ENCODE measurements around the gene UXS1.

The UXS1 gene

GRCh38 chr2:106129150-106129549, 65.0 kb downstream of the UXS1 start:
- no peak for DNase-seq

- DNase-seq: no peak
Observed at GRCh38 chr2:106127776-106128268, 66.3 kb downstream of the UXS1 start.

GRCh38 chr2:106127282-106127771, 66.8 kb downstream of the UXS1 start:
- DNase-seq: no peak

GRCh38 chr2:106126705-106127281, 67.3 kb downstream of the UXS1 start:
- DNase-seq: no peak

GRCh38 chr2:106126295-106126694, 67.8 kb downstream of the UXS1 start:
- no peak for DNase-seq

GRCh38 chr2:106124905-106125549, 69.1 kb downstream of the UXS1 start:
- no peak for DNase-seq

GRCh38 chr2:106124106-106124756, 69.9 kb downstream of the UXS1 start:
- no peak for DNase-seq

- no peak for DNase-seq
Observed at GRCh38 chr2:106122157-106122556, 71.9 kb downstream of the UXS1 start.

GRCh38 chr2:106120432-106120831, 73.7 kb downstream of the UXS1 start:
- no peak for DNase-seq

- DNase-seq: no peak
Observed at GRCh38 chr2:106119074-106119473, 75.0 kb downstream of the UXS1 start.

GRCh38 chr2:106117882-106118684, 76.0 kb downstream of the UXS1 start:
- DNase-seq: no peak

GRCh38 chr2:106117347-106117746, 76.8 kb downstream of the UXS1 start:
- DNase-seq: no peak

- DNase-seq: no peak
Observed at GRCh38 chr2:106116248-106116647, 77.9 kb downstream of the UXS1 start.

GRCh38 chr2:106115665-106116064, 78.4 kb downstream of the UXS1 start:
- DNase-seq: no peak

- DNase-seq: no peak
Observed at GRCh38 chr2:106115250-106115649, 78.9 kb downstream of the UXS1 start.

GRCh38 chr2:106114166-106114565, 79.9 kb downstream of the UXS1 start:
- DNase-seq: no peak

GRCh38 chr2:106113361-106113966, 80.6 kb downstream of the UXS1 start:
- DNase-seq: no peak

GRCh38 chr2:106111882-106112571, 82.1 kb downstream of the UXS1 start:
- no peak for DNase-seq

GRCh38 chr2:106109675-106110424, 84.3 kb downstream of the UXS1 start:
- no peak for DNase-seq

- DNase-seq: no peak
Observed at GRCh38 chr2:106108791-106109190, 85.3 kb downstream of the UXS1 start.

- no peak for DNase-seq
Observed at GRCh38 chr2:106108351-106108750, 85.8 kb downstream of the UXS1 start.
